Measurements from ENCODE around the gene ITPKC.
"Not testable (repeated sequence)": the region's sequence is repeated elsewhere in the genome, so short reads cannot be mapped to it uniquely, and the experiment has no call there.

The ITPKC gene

DNA sequence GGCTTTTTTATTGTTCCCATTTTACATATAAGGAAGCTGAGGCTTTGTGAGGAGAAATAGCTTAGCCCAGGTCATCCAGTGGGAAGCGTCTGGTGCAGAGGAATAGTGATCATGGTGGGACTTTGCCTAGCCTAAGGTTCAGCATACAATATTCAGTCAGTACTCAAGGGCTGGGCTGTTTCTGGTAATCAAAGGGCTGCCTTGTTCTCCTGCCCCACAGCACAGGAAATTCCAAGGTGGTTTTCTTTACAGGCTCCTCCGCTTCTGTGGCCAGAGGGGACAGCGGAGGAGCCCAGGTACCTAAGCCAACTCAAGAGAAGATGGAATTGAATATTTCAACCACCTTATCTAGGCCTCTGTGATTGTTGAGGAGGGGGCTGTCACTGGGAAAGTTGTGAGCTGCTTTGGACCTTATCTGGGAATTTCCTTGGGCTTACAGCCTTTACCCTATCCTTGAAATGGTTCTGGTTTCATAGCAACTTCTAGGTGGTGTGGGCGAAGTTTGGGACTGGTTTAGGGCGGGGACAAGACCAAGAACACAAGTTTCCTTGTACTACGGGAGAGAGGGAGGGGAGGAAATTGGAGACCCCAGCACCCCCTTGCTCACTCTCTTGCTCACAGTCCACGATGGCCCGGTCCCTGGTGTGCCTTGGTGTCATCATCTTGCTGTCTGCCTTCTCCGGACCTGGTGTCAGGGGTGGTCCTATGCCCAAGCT lies 58.2 kb downstream of the ITPKC start, which contains the start of gene MIA:
Gene MIA (plus strand): TSS at position 606 of the 716 bp plus-strand sequence. CDS start 22 bp downstream, at position 628.
- FAIRE-seq, result no peak

DNA sequence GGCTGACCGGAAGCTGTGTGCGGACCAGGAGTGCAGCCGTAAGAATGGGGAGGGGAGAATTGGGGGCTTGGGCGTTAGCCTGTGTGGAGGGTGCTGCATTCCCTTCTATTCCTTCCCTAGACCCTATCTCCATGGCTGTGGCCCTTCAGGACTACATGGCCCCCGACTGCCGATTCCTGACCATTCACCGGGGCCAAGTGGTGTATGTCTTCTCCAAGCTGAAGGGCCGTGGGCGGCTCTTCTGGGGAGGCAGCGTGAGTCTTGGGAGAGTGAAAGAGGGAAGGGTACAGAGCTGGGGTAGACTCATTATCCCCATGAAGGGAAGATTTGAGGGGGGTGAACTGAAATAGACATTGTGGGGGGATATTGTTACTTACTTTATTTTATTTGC lies 58.7 kb downstream of the ITPKC start:
- no peak for FAIRE-seq

DNA sequence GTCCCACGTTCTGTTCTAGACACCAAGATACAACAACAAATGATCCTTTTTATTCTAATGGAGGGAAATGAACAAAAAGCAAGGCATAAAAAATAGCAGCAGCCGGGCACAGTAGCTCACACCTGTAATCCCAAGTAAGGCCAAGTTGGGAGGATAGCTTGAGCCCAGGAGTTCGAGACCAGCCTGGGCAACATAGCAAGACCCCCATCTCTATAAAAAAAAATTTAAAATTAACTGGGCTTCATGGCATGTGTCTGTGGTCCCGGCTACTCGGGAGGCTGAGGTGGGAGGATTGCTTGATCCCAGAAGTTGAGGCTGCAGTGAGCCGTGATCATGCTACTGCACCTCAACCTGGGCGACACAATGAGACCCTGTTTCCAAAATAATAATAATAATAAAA lies 59.5 kb downstream of the ITPKC start:
- FAIRE-seq, result no peak

DNA sequence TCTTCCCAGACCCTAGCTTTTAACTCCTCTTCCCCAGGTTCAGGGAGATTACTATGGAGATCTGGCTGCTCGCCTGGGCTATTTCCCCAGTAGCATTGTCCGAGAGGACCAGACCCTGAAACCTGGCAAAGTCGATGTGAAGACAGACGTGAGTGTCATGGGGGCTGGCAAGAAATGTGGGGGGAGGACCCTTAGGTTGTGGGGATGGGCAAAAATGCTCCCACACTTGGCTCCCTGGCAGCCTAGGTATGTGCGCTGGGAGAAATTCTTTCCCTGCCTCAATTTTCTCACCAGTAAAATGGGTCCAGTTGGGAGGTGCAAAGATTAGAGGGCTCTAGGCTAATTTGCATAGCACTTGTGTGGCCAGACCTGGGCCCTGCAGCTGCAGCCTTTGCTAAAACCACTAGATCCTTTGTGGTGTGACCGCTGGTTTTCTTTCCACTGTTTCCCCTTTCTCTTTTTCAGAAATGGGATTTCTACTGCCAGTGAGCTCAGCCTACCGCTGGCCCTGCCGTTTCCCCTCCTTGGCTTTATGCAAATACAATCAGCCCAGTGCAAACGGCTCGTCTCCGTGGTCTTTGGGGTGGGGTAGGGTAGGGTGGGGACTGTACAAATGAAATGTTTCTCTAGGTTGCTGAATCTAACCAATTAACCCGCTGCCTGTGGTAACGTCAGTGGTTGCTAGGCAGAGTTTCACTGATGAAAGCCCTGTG lies 60.2 kb downstream of the ITPKC start:
- FAIRE-seq, result no peak

DNA sequence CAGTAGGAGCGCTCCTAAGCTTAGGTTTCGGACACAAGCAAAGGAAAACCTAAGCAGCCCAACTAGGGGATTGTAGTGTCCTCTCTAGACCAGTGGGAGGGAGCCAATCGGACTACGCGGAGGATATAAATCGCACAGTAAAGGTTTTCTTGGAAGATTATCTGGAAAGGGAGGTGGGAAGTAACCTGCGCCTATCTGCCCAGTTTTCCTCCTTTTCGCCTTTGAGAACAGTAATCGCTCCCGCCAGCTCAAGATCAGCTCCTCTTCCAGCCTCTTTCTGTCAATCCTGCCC lies 60.7 kb downstream of the ITPKC start:
- no peak for FAIRE-seq

DNA sequence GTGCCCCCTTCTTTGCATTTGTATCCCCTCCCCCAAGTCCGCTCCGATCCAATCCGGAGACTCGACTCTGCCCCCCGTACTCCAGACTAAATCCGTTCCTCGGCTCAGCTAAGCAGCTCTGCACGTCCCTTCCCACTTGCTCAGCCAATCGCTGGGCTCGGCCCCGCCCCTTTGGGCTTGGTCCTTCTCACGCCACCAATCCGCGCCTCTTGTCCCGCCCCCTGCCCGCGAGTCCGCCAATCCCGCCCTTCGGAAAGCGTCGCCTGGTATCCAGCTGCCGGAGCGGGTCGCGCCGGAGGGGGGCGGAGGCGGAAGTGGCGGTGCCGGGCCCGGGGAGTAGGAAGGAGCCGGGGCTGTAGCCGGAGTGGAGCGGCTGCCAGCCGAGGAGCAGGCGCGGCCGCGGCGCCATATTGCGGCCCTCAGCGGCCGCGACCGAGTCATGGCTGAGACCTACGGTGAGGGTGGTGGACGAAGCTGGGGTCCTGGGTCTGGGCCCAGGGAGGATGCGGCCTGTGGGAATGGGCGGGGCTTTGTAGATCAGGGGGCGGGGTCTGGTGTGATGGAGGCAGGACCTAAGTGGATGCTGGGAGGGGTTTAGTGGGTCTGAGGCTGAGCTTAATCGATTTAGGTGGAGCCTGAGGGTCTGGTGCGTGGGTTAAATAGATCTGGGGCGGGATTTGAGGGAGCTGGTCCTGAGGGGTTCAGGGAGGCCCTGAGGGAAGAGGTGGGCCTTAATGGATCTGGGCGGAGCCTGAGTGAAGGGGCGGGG lies 61.2 kb downstream of the ITPKC start, which contains the start of gene RAB4B:
Gene RAB4B (plus strand): TSS at position 311 of the 769 bp plus-strand sequence. CDS start 129 bp downstream, at position 440.
- peak; percentile 96 for FAIRE-seq

DNA sequence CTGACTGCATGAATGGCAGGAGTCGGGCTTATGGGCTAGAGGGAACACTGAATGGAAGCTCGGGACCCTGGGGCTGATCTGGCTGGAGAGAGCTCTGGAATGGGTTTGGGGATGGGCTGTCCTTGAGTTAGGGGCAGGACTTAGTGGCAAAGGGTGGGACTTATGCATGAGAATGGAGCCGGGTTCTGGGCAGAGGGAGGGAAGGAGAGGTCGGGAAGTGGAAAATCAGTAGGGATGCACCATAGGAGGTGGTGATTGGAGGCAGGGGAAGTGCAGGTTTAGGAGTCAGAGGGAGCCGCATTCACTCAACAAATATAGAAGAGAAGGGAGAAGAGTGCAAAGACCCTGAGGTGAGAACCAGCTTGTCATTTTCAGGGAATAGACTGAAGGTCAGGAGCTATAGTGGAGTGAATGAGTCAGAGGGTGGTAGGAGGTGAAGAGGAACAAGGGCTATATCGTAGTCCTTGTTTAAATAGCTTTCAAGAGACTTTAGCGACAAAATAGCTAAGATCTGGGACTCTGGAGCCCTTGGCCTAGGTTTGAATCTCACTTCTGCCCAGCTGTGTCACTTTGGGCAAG lies 61.9 kb downstream of the ITPKC start:
- no peak for FAIRE-seq

DNA sequence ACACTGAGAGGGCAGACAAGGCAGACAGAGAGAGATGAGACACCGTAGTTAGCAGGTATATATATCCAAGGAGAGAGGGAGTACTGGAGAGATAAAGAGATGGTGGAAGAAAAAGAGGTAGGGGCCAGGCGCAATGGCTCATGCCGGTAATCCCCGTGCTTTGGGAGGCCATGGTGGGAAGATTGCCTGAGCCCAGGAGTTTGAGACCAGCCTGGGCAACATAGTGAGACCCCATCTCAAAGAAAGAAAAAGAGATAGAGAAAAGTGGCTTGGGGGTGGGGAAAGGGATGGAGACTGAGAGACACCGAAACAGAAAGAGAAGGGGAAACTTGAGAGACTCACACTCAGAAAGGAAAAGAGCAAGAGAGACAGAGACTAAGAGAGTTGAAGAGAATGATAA lies 63.7 kb downstream of the ITPKC start:
- no peak for FAIRE-seq

DNA sequence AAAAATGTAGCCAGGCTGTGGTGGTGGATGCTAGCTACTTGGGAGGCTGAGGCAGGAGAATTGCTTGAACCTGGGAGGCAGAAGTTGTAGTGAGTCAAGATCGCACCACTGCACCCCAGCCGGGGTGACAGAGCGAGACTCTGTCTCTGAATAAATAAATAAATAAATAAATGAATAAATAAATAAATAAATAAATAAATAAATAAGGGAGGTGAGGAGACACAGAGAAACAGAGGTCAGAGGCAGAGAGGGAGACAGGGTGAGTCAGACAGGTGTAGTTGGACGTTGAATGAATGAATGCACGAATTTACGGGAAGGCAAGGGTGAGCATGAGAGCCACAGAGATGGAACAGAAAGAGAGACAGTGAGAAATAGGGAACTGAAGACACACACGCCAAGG lies 64.2 kb downstream of the ITPKC start:
- no peak for FAIRE-seq

DNA sequence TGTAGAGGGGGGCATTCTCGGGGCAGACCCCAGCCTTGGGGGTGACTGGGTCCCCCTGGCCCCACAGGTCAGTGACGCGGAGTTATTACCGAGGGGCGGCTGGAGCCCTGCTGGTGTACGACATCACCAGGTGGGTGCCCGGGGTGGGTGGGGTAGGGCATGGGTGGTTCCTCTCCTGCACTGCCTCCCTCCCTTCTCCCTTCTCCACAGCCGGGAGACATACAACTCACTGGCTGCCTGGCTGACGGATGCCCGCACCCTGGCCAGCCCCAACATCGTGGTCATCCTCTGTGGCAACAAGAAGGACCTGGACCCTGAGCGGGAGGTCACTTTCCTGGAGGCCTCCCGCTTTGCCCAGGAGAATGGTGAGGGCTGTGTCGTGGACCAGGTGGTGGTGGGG lies 66.8 kb downstream of the ITPKC start:
- FAIRE-seq, result no peak

DNA sequence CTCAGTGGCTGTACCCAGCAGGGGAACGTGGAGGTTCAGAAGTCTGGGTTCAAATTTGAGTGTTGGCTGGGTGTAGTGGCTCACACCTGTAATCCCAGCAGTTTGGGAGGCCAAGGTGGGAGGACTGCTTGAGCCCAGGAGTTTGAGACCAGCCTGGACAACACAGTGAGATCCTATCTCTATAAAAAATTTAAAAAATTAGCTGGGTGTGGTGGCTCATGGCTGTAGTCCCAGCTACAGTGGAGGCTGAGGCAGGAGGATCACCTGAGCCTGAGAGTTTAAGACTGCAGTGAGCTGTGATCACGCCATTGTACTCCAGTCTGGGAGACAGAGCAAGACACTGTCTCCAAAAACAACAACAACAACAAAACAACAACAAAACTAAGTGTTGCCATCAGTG lies 67.2 kb downstream of the ITPKC start:
- not testable (repeated sequence) for FAIRE-seq

DNA sequence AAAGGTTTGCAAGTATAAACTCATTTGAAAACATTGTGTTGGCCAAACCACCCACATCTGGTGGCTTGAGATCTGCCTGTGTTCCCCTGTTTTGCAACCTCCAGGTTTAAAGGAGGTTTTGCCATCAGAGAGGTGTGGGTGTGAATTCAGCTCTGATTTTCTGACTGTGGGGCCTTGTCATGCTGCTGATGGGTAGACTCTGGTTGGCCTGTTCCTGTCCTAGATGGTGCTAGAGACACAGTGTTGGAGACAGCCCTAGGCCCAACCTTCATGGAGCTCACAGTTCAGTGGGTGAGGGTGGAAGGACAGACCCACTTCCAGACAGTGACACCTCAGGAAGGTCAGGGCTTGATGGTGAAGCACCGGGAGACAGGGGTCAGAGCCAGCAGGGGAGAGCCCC lies 68.6 kb downstream of the ITPKC start:
- FAIRE-seq, result no peak

DNA sequence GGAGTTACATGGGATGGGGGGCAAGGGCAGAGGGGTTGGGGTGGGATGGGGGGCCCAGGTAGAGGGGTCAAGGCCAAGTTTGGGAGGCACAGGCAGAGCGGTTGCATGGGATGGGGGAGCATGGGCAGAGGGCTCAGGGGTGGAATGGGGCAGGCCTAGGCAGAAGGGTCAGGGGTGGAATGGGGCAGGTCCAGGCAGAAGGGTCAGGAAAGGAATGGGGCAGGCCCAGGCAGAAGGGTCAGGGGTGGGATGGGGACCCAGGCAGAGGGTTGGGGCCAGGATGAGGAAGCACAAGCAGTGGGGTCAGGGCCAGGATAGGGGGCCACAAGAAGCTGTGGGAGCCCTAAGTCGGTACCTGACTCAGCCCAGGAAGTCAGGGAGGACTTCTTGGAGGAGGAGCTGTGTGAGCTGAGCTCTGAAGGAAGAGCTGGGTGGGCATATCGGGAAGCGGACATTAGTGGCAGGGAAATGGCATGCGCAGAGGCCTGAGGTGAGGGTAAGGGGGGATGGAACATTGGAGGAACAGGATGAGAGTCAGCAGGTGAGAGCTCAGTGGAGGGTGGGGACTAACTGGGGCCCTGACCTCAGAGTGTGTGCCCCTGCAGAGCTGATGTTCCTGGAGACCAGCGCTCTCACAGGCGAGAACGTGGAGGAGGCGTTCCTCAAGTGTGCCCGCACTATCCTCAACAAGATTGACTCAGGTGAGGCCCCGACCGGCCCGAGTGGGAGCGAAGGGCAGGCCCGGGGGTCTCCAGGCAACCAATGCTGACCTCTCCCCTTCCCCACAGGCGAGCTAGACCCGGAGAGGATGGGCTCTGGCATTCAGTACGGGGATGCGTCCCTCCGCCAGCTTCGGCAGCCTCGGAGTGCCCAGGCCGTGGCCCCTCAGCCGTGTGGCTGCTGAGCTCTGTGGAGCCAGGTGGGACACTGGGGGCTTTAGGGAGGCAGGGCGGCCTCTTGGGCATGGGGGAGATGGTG lies 69.4 kb downstream of the ITPKC start:
- FAIRE-seq, result no peak
